ENCODE measurements around the gene FNDC8. TPM values are rescaled to one million over a fixed set of nuclear protein-coding genes. Genes with fewer than 3 reads are reported as not detected.

The FNDC8 gene
- total and polyA plus RNA-seq, 9 of the 15 experiments (the other 6 are each of a cell fraction or from before 2014, with no cell fraction given), result 0.04 TPM; not detected in 8

GRCh38 chr17:35170968-35171771, 49.8 kb downstream of the FNDC8 start:
- Histone ChIP-seq H3K4me2 (ENCODE audit: insufficient read depth, low read length) (no peak overlapping the region), H4K20me1 (replicated peaks; ENCODE audit: control insufficient read depth, insufficient read depth, low read length) (no peaks in the 10 kb centered on the region), H3K4me1 (replicated peaks in 1 of 2; ENCODE audit: control insufficient read depth in 2 of 2, insufficient read depth in 2 of 2, low read length in 2 of 2) (no peaks in the 10 kb centered on the region), H3K36me3 (ENCODE audit: control insufficient read depth, insufficient read depth, low read length) (no peaks in the 10 kb centered on the region), H3K27ac (ENCODE audit: extremely low read depth, low read depth, low read length) (no peak overlapping the region), H3K79me2 (ENCODE audit: control insufficient read depth, insufficient read depth, low read length) (no peaks in the 10 kb centered on the region), H2AFZ (ENCODE audit: low read depth, low read length) (no peak overlapping the region), H3K27me3 (ENCODE audit: control insufficient read depth in 2 of 2, insufficient read depth in 2 of 2, low read length in 2 of 2) (peaks cover 14 to 65% of the 10 kb centered on the region in 2 experiments), H3K9me3 (replicated peaks; ENCODE audit: control insufficient read depth, insufficient read depth, low read depth, low read length) (no peaks in the 10 kb centered on the region), H3K9ac (ENCODE audit: insufficient read depth in 1 of 2, low read depth in 2 of 2, low read length in 2 of 2) (no peak overlapping the region), H3K9me1 (ENCODE audit: control insufficient read depth, insufficient read depth, low read length) (no peaks in the 10 kb centered on the region), H3K4me3 (no peak overlapping the region)
- no TSS peak for BruUV-seq (replicated peaks)
- in situ Hi-C loops (cut with MboI) (loop anchor here (5.0 kb wide), 1 partner anchor 366 kb away; the partner anchor contains the start of gene SLFN12L), intact Hi-C loops (cut with micrococcal nuclease) (loop anchor here (2.0 kb wide), 2 partner anchors 362 to 576 kb away; no protein-coding TSS in a partner anchor)
- ATAC-seq, result peak; percentile 57
- peak; percentile 44 for FAIRE-seq
- POLR2A ChIA-PET, result no interaction called here
- CTCF ChIA-PET (ENCODE audit: low intra/inter-chr PET ratio), result interaction anchor here (0.5 to 1.6 kb wide), 5 partner anchors 77 to 576 kb away, joined by 3 to 6 read pairs (median 5); no protein-coding TSS in a partner anchor
- TF ChIP-seq CTCF (IDR thresholded peaks at IDR 0.05 in 2 of 3, conservative IDR thresholded peaks at IDR 0.05 in 1 of 3; ENCODE audit: insufficient read depth in 2 of 3, low read depth in 1 of 3, low read length in 3 of 3) (peak in 2 of 3 experiments; percentile 31 to 40; a peak in 2 of 6 replicates), RAD21 (CRISPR knock-in tag; conservative IDR thresholded peaks at IDR 0.05 in 1 of 2, IDR thresholded peaks at IDR 0.05 in 1 of 2) (peak in 1 of 2 experiments; percentile 62; a peak in 2 of 4 replicates), TBP (optimal IDR thresholded peaks at IDR 0.05; ENCODE audit: low read depth, low read length) (no peak), KLF6 (CRISPR knock-in tag; IDR thresholded peaks at IDR 0.05; ENCODE audit: borderline replicate concordance) (no peak), CHD2 (IDR thresholded peaks at IDR 0.05; ENCODE audit: low read depth, low read length) (no peak), BCL6 (CRISPR knock-in tag; IDR thresholded peaks at IDR 0.05) (no peak), MYC (IDR thresholded peaks at IDR 0.05; ENCODE audit: low read depth, low read length) (no peak), MYC (CRISPR knock-in tag; IDR thresholded peaks at IDR 0.05; ENCODE audit: borderline replicate concordance, low read depth) (no peak), REST (IDR thresholded peaks at IDR 0.05; ENCODE audit: borderline replicate concordance) (peak; percentile 35; the same call in 1 of the 2 replicates), REST (CRISPR knock-in tag; IDR thresholded peaks at IDR 0.05; ENCODE audit: low read depth) (no peak)
- no peak for DNase-seq (ENCODE audit: extremely low read depth in 1 of 4, low spot score in 3 of 4)
- WGBS (ENCODE audit: insufficient coverage, low coverage, missing lambda C conversion rate), result 13% methylated on average over 18 of the region's 18 CpGs
